Thoracic aorta (tissue), 2 donors: Measurements from ENCODE around the gene NSUN6. TPM values are rescaled to one million over a fixed set of nuclear protein-coding genes. Genes with fewer than 3 reads are reported as not detected.

ENCODE experiments used
- ATAC-seq: fragments of 150-250 bp; one replicate; pipeline ENCODE4 v1.8.0; 2017; ENCODE audit warnings: low read depth; ENCODE audit not compliant: insufficient number of reproducible peaks, low FRiP score
- DNase-seq: peaks from one replicate; pipeline ENCODE4 v3.0.0-alpha.2; 2020; ENCODE audit warnings: low spot score
- H3K27ac ChIP-seq, 2 donors: fragments of 200-600 bp; sonication (generic); 1 replicate in 1 of 2; 2 replicates in 1 of 2; pipeline ENCODE4 v1.5.1; 2016; ENCODE audit warnings: mild to moderate bottlenecking in 2 of 2, moderate library complexity in 2 of 2
- H3K27me3 ChIP-seq: fragments of 200-600 bp; sonication (generic); replicated peaks from 2 replicates; pipeline ENCODE4 v1.6.0; 2016; ENCODE audit warnings: mild to moderate bottlenecking; ENCODE audit not compliant: insufficient read depth
- H3K36me3 ChIP-seq: fragments of 200-600 bp; sonication (generic); one replicate; pipeline ENCODE4 v1.5.1; 2016
- H3K4me1 ChIP-seq, 2 donors: fragments of 200-600 bp; sonication (generic); 1 replicate in 1 of 2; 2 replicates in 1 of 2; pipeline versions ENCODE4 v1.5.1 to v1.6.0; 2016; ENCODE audit warnings: low read depth in 2 of 2, mild to moderate bottlenecking in 1 of 2; ENCODE audit not compliant: control insufficient read depth in 1 of 2
- H3K4me3 ChIP-seq: fragments of 200-600 bp; sonication (generic); 2 replicates; pipeline ENCODE4 v1.5.1; 2016; ENCODE audit warnings: mild to moderate bottlenecking
- H3K9me3 ChIP-seq: fragments of 200-600 bp; sonication (generic); 2 replicates; pipeline ENCODE4 v1.5.1; 2016
- total RNA-seq, 2 donors: library from RNA; depleted of rRNA; stranded (reverse); fragments of >200 nt; gene quantifications; one replicate each; pipeline versions ENCODE4 v1.1.0 to v1.2.3, GENCODE V29; 2016
- TF ChIP-seq, protein P1 (sequence below): fragments of 200-600 bp; sonication (generic); IDR thresholded peaks from one replicate; pipeline ENCODE4 v1.5.1; 2019; ENCODE audit warnings: antibody characterized with exemption

NSUN6 gene
- total RNA-seq, 2 donors from 2014 or later, result 12.7 to 19.8 TPM

GRCh38 chr10:18687195-18687594 lies 35.8 kb upstream of the NSUN6 start:
- TF ChIP-seq, protein P1, sequence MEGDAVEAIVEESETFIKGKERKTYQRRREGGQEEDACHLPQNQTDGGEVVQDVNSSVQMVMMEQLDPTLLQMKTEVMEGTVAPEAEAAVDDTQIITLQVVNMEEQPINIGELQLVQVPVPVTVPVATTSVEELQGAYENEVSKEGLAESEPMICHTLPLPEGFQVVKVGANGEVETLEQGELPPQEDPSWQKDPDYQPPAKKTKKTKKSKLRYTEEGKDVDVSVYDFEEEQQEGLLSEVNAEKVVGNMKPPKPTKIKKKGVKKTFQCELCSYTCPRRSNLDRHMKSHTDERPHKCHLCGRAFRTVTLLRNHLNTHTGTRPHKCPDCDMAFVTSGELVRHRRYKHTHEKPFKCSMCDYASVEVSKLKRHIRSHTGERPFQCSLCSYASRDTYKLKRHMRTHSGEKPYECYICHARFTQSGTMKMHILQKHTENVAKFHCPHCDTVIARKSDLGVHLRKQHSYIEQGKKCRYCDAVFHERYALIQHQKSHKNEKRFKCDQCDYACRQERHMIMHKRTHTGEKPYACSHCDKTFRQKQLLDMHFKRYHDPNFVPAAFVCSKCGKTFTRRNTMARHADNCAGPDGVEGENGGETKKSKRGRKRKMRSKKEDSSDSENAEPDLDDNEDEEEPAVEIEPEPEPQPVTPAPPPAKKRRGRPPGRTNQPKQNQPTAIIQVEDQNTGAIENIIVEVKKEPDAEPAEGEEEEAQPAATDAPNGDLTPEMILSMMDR, result no peak
- no peak overlapping the region for H3K27ac ChIP-seq
- ATAC-seq (no peak), DNase-seq (no peak)
- H3K9me3 ChIP-seq, result no peaks in the 10 kb centered on the region
- H3K4me3 ChIP-seq, result no peak overlapping the region
- H3K4me1 ChIP-seq, result no peaks in the 10 kb centered on the region
- H3K27me3 ChIP-seq, result no peaks in the 10 kb centered on the region
- H3K36me3 ChIP-seq, result no peaks in the 10 kb centered on the region

DNA sequence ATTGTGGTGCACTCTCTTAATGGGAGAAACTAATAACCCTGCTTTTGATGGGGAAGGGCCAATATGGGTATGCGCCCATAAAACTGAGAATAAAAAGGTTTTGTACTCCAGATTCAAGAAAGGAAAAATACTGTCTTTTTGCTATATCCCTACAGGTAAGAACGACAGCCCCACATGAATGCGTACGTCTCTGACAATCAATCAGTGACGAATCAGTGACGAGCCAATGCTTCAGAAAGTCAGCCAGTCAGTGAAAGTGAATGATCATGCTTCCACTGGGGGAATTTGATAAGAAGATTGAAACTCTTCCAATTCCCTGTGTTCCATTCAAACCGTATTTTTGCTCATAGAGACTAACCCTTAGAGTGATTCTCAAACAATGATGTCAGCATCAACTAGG lies 34.2 kb upstream of the NSUN6 start:
- ATAC-seq, result no peak
- Histone ChIP-seq H3K9me3 (no peaks in the 10 kb centered on the region), H3K27me3 (no peaks in the 10 kb centered on the region), H3K27ac (no peak overlapping the region), H3K4me3 (no peak overlapping the region), H3K4me1 (no peaks in the 10 kb centered on the region), H3K36me3 (no peaks in the 10 kb centered on the region)
- TF ChIP-seq, protein P1, result no peak
- DNase-seq, result no peak

DNA sequence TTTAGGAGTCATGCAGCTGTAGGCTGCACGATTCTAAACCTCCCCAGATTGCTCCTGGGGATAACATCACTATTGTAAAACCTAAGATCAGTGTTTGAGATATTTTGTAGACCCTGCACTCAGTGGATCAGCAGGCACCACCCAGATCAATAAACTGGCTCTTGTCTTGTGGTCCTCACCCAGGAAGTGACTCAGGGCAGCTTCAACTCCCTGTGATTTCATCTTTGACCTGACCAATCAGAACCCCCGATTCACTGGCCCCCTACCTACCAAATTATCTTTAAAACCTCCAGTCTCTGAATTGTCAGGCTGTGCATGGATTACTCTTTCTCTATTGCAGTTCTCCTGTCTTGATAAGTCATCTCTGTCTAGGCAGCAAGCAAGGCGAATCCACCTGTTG lies 33.6 kb upstream of the NSUN6 start:
- Histone ChIP-seq H3K27me3 (no peaks in the 10 kb centered on the region), H3K9me3 (no peaks in the 10 kb centered on the region), H3K36me3 (no peaks in the 10 kb centered on the region), H3K4me1 (no peaks in the 10 kb centered on the region), H3K4me3 (no peak overlapping the region), H3K27ac (no peak overlapping the region)
- TF ChIP-seq, protein P1, result no peak
- no peak for DNase-seq
- no peak for ATAC-seq

DNA sequence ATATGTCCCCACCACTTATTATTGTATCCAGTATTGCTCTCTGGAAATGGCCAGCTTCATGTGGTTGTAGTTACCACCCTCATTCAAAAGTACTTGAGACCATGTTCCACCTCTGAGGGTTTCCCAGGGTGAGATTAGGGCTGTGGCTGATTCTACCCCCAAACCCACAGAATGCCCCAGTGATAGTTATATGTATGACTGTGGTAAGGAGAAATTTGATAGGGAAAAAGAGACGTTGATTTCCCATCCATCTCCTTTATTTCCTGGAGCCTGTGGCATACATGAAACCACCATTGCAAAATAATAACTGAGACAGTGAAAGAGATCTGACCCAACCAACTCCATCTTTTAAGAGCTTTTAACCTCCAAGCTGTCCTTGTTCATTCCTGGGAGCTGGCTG lies 33.0 kb upstream of the NSUN6 start:
- DNase-seq (no peak), ATAC-seq (no peak)
- no peaks in the 10 kb centered on the region for H3K36me3 ChIP-seq
- no peaks in the 10 kb centered on the region for H3K4me1 ChIP-seq
- no peak overlapping the region for H3K27ac ChIP-seq
- TF ChIP-seq, protein P1, result no peak
- no peak overlapping the region for H3K4me3 ChIP-seq
- H3K27me3 ChIP-seq, result no peaks in the 10 kb centered on the region
- no peaks in the 10 kb centered on the region for H3K9me3 ChIP-seq

GRCh38 chr10:18683427-18683826 lies 32.0 kb upstream of the NSUN6 start:
- H3K4me1 ChIP-seq, result no peaks in the 10 kb centered on the region
- TF ChIP-seq, protein P1, result no peak
- no peaks in the 10 kb centered on the region for H3K27me3 ChIP-seq
- H3K27ac ChIP-seq, result no peak overlapping the region
- ATAC-seq, result no peak
- no peak for DNase-seq
- H3K36me3 ChIP-seq, result no peaks in the 10 kb centered on the region
- H3K4me3 ChIP-seq, result no peak overlapping the region
- no peaks in the 10 kb centered on the region for H3K9me3 ChIP-seq
